ENCODE results near the gene SIAH2. TPM values are rescaled to one million over a fixed set of nuclear protein-coding genes. Genes with fewer than 3 reads are reported as not detected.

SIAH2 gene
- total and polyA plus RNA-seq, 2 of the 8 experiments (the other 6 are each of a cell fraction or from before 2014, with no cell fraction given): 23.9 to 34.2 TPM

GRCh38 chr3:150748684-150749047 is 14.3 kb downstream of the SIAH2 start:
- no peaks in the 10 kb centered on the region for H4K20me1 ChIP-seq (replicated peaks in 1 of 2; ENCODE audit: control insufficient read depth in 1 of 2, insufficient read depth in 2 of 2, low read length in 2 of 2)
- FAIRE-seq: no peak
- no peak overlapping the region for H3K4me3 ChIP-seq (ENCODE audit: extremely low read depth in 1 of 4, insufficient read depth in 2 of 4, low read depth in 3 of 4, low read length in 4 of 4)
- TF ChIP-seq TAF7 (optimal IDR thresholded peaks at IDR 0.05; ENCODE audit: borderline replicate concordance, low read depth, low read length) (no peak), NRF1 (IDR thresholded peaks at IDR 0.05; ENCODE audit: low read depth, low read length) (no peak), SIX5 (IDR thresholded peaks at IDR 0.05; ENCODE audit: low read depth, low read length) (no peak), KDM4A (IDR thresholded peaks at IDR 0.05; ENCODE audit: low read depth, low read length, severe bottlenecking) (no peak), BACH1 (IDR thresholded peaks at IDR 0.05; ENCODE audit: low read length) (no peak), PHF8 (conservative IDR thresholded peaks at IDR 0.05; ENCODE audit: low read depth, low read length) (no peak), BCL11A (IDR thresholded peaks at IDR 0.05; ENCODE audit: low read depth in 2 of 2, low read length in 2 of 2) (no peak), SIN3A (conservative IDR thresholded peaks at IDR 0.05 in 1 of 2, IDR thresholded peaks at IDR 0.05 in 1 of 2; ENCODE audit: low read depth in 1 of 2, low read length in 2 of 2) (no peak), CTBP2 (IDR thresholded peaks at IDR 0.05; ENCODE audit: borderline replicate concordance, insufficient read depth, insufficient read length, low read length) (no peak), BRCA1 (IDR thresholded peaks at IDR 0.05; ENCODE audit: low read depth, low read length) (no peak)
- H3K9me3 ChIP-seq (ENCODE audit: insufficient read depth in 2 of 2, low read depth in 1 of 2, low read length in 1 of 2): no peaks in the 10 kb centered on the region
- H2BK12ac ChIP-seq (ENCODE audit: low read depth, low read length): no peak overlapping the region
- H3K79me1 ChIP-seq (ENCODE audit: low read depth, low read length): peaks cover 4% of the 10 kb centered on the region
- no peak overlapping the region for H3K9ac ChIP-seq (replicated peaks in 1 of 4; ENCODE audit: extremely low read depth in 1 of 4, low read depth in 3 of 4, low read length in 3 of 4)
- H2BK20ac ChIP-seq (ENCODE audit: low read length): no peak overlapping the region
- H4K5ac ChIP-seq (ENCODE audit: insufficient read length, low read depth, low read length): no peak overlapping the region
- H2BK120ac ChIP-seq (replicated peaks; ENCODE audit: low read depth, low read length): no peak overlapping the region
- H3K23me2 ChIP-seq (ENCODE audit: low read depth, low read length): no peaks in the 10 kb centered on the region; the same call in 1 of the 2 replicates
- no peak overlapping the region for H3K14ac ChIP-seq (ENCODE audit: insufficient read length)
- DNase-seq (ENCODE audit: low read depth in 1 of 2, low spot score in 2 of 2): no peak
- CTCF ChIA-PET (ENCODE audit: partially characterized antibody): no interaction called here
- H4K91ac ChIP-seq (replicated peaks; ENCODE audit: insufficient read length, low read length): no peak overlapping the region
- no peak overlapping the region for H2AFZ ChIP-seq (ENCODE audit: low read length)
- no peak overlapping the region for H2AK5ac ChIP-seq (ENCODE audit: low read depth, low read length)
- POLR2A ChIA-PET (ENCODE audit: partially characterized antibody): no interaction called here
- H3K4ac ChIP-seq (replicated peaks; ENCODE audit: insufficient read length, low read depth, low read length): no peak overlapping the region
- H3K27me3 ChIP-seq (replicated peaks in 1 of 4; ENCODE audit: control insufficient read depth in 3 of 4, extremely low read depth in 1 of 4, insufficient read depth in 3 of 4, low read length in 3 of 4): no peaks in the 10 kb centered on the region
- H3K18ac ChIP-seq (ENCODE audit: extremely low read depth, low read length): no peak overlapping the region
- H3K79me2 ChIP-seq (ENCODE audit: control insufficient read depth in 1 of 2, insufficient read depth in 2 of 2, low read length in 2 of 2): no peaks in the 10 kb centered on the region; a peak in 1 of 4 replicates
- peaks cover 0 to 2% (median 0%) of the 10 kb centered on the region in 4 experiments; a peak in 2 of 7 replicates for H3K4me1 ChIP-seq (replicated peaks in 1 of 4; ENCODE audit: control insufficient read depth in 3 of 4, insufficient read depth in 4 of 4, low read length in 3 of 4)
- no peak overlapping the region for H2BK5ac ChIP-seq (ENCODE audit: low read depth, low read length)
- H4K8ac ChIP-seq (ENCODE audit: extremely low read depth, insufficient read depth, low read length): no peak overlapping the region
- H3K23ac ChIP-seq (ENCODE audit: insufficient read length): no peak overlapping the region
- H3K36me3 ChIP-seq (ENCODE audit: control insufficient read depth in 2 of 4, insufficient read depth in 4 of 4, low read length in 3 of 4): no peaks in the 10 kb centered on the region
- H3K4me2 ChIP-seq (ENCODE audit: insufficient read depth in 1 of 2, low read depth in 2 of 2, low read length in 2 of 2): no peak overlapping the region
- no peak overlapping the region for H3K56ac ChIP-seq (replicated peaks; ENCODE audit: insufficient read length, low read depth, low read length)
- H3K27ac ChIP-seq (ENCODE audit: low read depth, low read length): no peak overlapping the region
- WGBS, 2 experiments (ENCODE audit: extremely low coverage in 1 of 2, insufficient coverage in 1 of 2, insufficient read length in 1 of 2, insufficient replicate concordance in 2 of 2, low coverage in 1 of 2, low lambda C conversion rate in 2 of 2, missing lambda C conversion rate in 1 of 2): 96% methylated on average over 1 of the region's 1 CpG; no CpG with 5 or more reads in 1 of the 2 experiments
- no peak overlapping the region for H2BK15ac ChIP-seq (ENCODE audit: low read length)
